K562 treated with DMSO at 1 percent for 24 hours (cell line): ENCODE results near the gene HMGB4. TPM values are rescaled to one million over a fixed set of nuclear protein-coding genes. Genes with fewer than 3 reads are reported as not detected.

Experiments
- total RNA-seq: library from RNA; unstranded; fragments of 300-600 nt; gene quantifications from 2 replicates; pipeline ENCODE4 v1.2.3, GENCODE V29; 2022; ENCODE audit warnings: low read depth; ENCODE audit not compliant: insufficient read depth

HMGB4 gene
- total RNA-seq = not detected in 2 replicates

GRCh38 chr1:33863779-33864178 is at the start of gene HMGB4:
HMGB4 (plus strand) TSS chr1:33864079; CDS start chr1:33864192, 113 bp downstream.

